EL (cell line): Measurements from ENCODE around the gene CDH13.

Source experiments
- DNase-seq: peaks from one replicate; pipeline ENCODE4 v3.0.0-alpha.2; 2016

CDH13 gene

DNA sequence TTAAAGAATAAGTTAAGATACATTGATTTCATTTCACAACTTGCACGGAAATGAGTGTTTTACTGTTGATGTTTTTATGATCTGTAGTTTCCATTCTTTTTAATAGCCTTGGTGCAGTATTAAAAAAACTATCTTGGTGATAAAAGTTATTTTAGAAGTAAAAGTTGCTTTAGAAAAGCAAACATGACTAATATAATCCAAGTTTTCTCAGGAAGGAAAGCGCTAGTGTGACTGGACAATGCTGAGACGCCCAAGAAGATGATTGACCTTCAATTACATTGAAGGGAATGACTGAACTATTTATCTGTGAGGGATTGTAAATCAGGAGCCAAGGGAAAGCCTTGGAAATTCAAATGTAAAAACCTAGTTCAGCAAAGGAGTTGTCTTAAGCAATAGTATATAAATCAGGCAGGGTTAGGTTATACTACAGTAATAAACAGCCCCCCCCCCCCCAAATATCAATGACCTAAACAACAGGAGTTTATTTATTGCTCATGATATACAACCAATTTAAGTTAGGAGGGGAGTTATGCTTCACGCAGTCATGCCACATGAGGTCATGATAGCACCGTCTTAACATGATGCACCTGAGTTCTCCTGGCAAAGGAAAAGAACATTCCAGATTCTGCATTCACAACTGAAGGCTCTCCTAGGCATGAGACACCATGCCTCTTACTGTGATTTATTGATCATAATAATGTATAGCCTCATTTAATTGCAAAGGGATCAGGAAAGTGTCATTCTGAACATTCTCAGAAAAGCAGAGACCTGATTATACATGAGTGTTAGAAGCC lies 443.8 kb downstream of the CDH13 start:
- no peak for DNase-seq

DNA sequence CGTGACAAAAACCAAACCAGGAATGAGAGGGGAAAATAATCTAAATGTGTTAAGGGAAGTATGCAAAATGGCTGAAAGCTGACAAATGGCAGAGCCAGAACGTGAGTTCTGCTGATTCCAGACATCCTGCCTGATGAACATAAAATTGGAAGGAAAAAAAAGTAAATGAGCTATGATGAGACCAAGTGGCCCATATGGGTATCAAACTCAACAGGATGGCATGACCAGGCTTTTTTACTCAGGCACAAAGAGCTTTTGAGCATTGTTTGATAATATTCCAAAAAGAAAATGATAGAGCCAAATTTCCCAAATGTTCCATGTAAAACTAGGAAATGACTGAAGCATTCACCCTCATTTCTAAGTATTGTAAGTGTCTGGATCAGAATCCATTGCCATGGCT lies 449.2 kb downstream of the CDH13 start:
- DNase-seq = no peak

DNA sequence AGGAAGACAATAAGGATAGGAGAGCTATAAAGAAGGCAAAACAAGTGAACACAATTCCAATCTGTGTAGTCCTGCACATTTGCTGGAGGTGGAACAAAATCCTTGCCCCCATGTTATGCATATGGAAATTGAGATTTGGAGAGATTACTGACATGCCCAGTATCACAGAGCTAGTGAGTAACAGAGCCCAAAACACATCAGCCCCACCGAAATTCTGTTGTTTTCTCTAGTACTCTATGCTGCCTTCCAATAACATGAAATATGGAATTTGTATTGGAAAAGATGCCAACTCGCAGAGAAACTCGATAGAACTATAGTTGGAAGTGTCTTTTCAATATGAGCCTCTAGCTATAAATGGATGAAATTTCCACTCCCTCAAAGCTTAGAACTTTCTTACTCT lies 456.6 kb downstream of the CDH13 start:
- no peak for DNase-seq

DNA sequence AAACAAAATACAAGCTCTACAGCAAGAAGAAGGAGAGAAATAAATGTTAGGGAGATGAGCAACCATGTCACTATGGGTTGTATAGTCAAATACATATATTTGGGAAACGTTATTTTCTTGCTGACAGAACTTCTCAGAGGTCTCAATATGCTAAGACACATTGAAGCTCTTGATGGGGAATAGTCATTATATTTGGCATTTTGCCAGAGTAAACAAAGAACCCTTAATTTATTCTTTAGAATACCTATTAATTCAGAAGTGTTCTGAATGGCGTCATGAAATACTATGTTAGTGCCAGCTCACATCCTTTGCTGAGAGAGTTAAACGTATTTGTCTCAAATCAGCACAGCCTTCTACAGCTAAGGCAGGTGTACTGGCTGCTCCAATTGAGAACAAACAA lies 458.9 kb downstream of the CDH13 start:
- DNase-seq = no peak

GRCh38 chr16:83095941-83096692 lies 469.3 kb downstream of the CDH13 start:
- peak; percentile 65 for DNase-seq

DNA sequence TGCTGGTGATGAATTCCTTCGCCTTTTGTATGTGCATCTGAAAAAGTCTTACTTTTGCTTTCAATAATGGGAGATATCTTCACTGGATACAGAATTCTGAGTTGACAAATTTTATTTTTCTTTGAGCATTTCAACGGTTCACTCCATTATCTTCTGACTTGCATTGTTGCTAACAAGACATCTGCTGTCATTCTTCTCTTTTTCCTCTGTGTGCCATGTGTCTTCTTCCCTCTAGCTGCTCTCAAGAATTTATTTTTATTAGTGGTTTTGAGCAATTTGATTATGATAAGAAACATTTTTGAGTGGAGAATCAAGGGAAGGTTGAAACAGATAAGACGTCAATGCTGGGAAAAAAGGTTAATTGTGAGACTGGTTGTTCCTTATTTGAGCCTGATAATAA lies 471.8 kb downstream of the CDH13 start:
- no peak for DNase-seq

- DNase-seq = peak; percentile 34
Observed at GRCh38 chr16:83100679-83101078, 473.9 kb downstream of the CDH13 start.

- DNase-seq = no peak
Observed at GRCh38 chr16:83102336-83102735, 475.6 kb downstream of the CDH13 start.

- no peak for DNase-seq
Observed at GRCh38 chr16:83105279-83106077, 478.7 kb downstream of the CDH13 start.

- DNase-seq = no peak
Observed at GRCh38 chr16:83109490-83110125, 482.8 kb downstream of the CDH13 start.

GRCh38 chr16:83110269-83110668 lies 483.5 kb downstream of the CDH13 start:
- DNase-seq = no peak

GRCh38 chr16:83113317-83113716 lies 486.5 kb downstream of the CDH13 start:
- peak; percentile 39 for DNase-seq

- DNase-seq = peak; percentile 26
Observed at GRCh38 chr16:83113811-83114210, 487.0 kb downstream of the CDH13 start.

GRCh38 chr16:83115491-83116232 lies 488.9 kb downstream of the CDH13 start:
- no peak for DNase-seq

DNA sequence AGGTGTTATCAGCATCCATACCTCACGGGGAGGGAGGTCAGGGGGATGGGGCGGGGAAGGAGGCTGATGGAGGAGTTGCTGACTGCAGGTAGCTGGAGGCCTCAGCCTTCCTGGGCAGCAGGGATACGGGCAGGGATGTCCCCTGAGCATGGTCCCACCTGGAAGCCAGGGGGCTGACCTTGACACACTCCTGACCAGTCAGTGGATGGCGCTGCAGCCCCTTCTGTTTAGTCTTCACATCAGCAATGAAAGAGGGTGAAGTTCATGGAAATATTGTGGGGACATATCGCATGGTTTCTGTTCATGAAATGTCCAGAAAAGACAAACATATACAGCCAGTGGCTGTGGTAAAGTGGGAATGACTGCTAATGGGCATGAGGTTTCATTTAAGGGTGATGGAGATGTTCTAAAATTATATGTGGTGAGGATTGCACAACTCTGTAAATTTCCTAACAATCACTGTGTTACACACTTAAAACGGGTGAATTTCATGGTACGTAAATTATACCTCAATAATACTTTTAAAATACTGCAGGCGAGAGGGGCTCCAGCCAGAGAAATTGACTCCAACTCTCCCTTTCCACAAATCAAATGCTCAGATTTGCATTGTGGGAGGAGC lies 489.6 kb downstream of the CDH13 start:
- no peak for DNase-seq

GRCh38 chr16:83117810-83118209 lies 491.0 kb downstream of the CDH13 start:
- DNase-seq = no peak

- peak; percentile 65 for DNase-seq
Observed at GRCh38 chr16:83118365-83118764, 491.6 kb downstream of the CDH13 start.

DNA sequence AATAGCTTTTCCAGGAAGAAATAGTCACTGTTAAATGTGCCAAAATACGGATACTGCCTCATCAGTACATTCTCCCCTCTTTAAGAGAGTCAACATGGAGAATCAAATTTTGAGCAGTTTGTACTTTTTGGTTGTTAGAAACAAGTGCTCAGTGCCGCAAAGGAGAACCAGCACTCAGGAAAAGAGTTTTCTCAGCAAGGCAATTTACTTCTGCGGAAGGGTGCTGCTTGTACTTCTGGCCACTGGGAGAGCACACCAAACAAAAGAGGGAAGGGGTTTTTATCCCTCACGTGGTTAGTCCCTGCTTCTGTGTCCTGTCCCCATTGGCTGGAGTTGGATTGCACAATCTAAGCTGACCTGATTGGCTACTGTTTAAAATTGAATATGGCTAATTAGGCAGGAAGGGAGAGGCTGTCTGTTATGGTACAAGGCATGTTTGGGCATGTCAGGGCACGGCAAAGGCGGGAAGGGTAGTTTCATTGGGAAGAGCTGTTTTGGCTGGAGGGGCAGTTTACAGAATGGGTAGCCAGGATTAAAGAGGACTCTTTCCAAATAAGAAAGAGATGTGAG lies 499.3 kb downstream of the CDH13 start:
- no peak for DNase-seq

DNA sequence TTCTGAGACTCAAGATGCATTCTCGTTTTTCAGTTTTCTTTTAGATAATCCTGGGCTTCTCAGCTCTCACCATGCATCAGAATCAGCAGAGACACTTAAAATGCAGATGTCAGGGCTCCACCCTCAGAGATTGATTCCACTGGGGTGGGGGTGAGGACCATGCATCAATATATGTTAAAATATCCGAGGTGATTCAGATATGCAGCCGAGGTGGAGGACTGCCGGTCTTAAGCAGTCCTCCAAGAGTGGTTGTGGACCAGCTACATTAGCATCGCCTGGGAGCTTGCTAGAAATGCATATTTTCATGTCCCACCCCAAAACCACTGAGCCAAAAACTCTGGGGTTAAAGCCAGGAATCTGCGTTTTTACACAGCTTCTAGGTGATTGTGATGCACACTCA lies 501.3 kb downstream of the CDH13 start:
- DNase-seq = no peak

DNA sequence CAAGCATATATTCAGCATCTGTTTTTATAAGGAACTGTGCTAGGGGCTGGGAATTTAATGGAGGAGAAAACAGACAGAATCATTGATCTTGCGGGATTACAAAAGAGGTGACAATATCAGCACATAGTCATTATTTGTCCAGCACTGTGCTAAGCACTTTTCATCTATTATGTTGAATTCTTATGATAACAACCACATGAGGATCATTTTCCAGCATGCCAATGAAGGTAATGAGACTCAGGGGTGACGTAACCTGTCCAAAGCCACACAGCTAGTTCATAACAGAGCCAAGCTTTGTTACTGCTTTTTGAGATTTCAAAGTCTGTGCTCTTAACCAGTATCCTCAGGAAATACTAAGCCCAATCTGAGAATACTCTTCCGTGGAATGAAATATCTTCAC lies 503.3 kb downstream of the CDH13 start:
- DNase-seq = no peak

DNA sequence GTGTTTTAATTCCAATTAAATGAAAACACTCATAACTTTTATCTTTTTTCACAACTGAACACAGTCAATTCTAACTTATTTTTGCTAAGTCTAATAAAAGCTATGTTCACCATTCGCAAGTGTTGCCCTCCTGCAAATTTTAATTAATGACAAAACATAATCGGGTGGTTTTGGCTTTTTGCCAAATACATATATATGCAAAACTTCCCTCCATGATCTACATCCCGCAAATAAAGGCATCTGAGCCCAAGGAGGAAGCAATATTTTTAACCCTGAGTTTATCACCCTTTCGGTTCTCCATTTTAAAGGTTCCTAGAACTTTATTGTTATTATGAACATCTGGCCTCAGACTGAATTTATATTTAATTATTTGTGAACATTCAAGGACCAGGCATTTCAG lies 507.9 kb downstream of the CDH13 start:
- DNase-seq = no peak

DNA sequence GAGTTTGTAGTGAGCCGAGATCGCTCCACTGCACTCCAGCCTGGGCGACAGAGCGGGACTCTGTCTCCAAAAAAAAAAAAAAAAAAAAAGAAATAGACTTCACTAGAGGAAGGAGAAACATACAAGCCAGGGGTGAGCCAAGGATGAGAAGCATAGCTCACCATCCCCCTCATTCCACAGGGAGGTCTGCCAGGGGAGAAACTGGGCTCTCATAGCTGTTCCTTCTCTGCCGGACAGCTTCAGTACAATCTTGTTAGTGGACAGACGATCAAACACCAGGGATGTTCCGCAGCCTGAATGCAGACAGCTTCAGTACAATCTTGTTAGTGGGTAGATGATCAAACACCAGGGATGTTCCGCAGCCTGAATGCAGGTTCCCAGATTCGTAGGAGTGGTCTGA lies 509.6 kb downstream of the CDH13 start:
- DNase-seq = no peak
